Breast epithelium (tissue), 3 donors: ENCODE data around the gene SURF6.

Source experiments
- POLR2A ChIP-seq: fragments of 450-650 bp; IDR thresholded peaks from one replicate; pipeline ENCODE4 v1.6.1; 2016; ENCODE audit warnings: antibody characterized with exemption, mild to moderate bottlenecking, moderate library complexity
- POLR2AphosphoS5 ChIP-seq, 3 donors: sonication (generic); formaldehyde crosslinking; IDR thresholded peaks; one replicate each; pipeline ENCODE4 v1.6.1; 2017; ENCODE audit warnings: antibody characterized with exemption in 3 of 3
- TF ChIP-seq, protein P1 (sequence below), 3 donors: fragments of 450-650 bp; IDR thresholded peaks; one replicate each; pipeline ENCODE4 v1.5.1; 2016 to 2017; ENCODE audit warnings: antibody characterized with exemption in 3 of 3, mild to moderate bottlenecking in 3 of 3, moderate library complexity in 3 of 3

DNA sequence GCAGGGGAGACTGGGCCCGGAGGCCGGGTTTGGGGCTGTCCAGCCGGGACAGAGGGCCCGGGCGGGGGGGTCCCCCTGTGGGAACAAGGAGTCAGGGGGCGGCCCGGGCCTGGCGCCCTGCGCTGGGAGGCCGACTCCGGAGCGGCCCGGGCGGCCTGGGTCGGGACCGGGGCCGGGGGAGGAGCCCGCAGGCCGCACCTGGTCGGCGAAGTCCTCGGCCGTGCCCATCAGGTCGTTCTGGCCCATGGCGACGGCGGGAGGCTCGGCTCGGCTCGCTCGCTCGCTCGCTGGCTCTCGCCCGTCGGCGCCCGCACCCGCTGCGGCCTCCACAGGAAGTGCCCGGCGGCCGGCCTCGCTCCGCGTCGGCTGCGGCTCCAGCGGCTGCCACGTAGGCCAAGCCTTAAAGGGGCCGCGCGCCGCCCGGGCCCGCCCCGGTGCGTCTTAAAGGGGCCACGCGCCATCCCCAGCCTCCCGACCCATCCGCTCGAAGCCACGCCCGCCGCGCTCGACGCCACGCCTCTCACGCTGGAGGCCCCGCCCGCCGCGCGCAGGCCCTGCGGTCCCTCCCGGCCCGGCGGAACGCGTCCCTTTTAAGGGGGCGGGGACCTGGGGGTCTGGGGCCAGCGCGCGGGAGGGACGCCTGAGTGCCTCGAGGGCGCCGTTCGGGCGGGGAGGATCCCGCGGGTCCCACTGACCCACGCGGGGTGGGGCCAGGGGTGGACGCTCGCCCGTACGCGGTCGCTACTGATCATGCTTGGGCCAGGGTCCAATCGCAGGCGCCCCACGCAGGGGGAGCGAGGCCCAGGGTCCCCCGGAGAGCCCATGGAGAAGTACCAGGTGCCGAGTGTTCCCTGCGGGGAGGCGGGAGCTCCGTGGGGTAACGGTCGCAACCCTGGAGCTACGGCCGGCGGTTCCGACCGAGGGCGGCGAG, 40.0 kb upstream of the SURF6 start, which contains the start of the genes STKLD1 and SURF4:
- TF ChIP-seq, protein P1, sequence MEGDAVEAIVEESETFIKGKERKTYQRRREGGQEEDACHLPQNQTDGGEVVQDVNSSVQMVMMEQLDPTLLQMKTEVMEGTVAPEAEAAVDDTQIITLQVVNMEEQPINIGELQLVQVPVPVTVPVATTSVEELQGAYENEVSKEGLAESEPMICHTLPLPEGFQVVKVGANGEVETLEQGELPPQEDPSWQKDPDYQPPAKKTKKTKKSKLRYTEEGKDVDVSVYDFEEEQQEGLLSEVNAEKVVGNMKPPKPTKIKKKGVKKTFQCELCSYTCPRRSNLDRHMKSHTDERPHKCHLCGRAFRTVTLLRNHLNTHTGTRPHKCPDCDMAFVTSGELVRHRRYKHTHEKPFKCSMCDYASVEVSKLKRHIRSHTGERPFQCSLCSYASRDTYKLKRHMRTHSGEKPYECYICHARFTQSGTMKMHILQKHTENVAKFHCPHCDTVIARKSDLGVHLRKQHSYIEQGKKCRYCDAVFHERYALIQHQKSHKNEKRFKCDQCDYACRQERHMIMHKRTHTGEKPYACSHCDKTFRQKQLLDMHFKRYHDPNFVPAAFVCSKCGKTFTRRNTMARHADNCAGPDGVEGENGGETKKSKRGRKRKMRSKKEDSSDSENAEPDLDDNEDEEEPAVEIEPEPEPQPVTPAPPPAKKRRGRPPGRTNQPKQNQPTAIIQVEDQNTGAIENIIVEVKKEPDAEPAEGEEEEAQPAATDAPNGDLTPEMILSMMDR (IDR thresholded peaks at IDR 0.05): peak in 1 of 3 donors; percentile 28
- TF ChIP-seq POLR2A (no peak), POLR2AphosphoS5 (IDR thresholded peaks at IDR 0.05) (peak in 2 of 3 donors; percentile 79)
